Liver (tissue), 9 donors: Measurements from ENCODE around the gene ATP10D. TPM values are rescaled to one million over a fixed set of nuclear protein-coding genes. Genes with fewer than 3 reads are reported as not detected.

Source experiments
- DNase-seq: peaks from one replicate; pipeline ENCODE4 v3.0.0-alpha.2; 2017; ENCODE audit warnings: low spot score
- H3K27ac ChIP-seq, 2 donors: one replicate each; pipeline ENCODE4 v1.7.0; 2013; ENCODE audit warnings: inconsistent platforms in 2 of 2, low read length in 2 of 2, control low read depth in 1 of 2, low read depth in 1 of 2, mild to moderate bottlenecking in 1 of 2
- H3K27me3 ChIP-seq, 4 donors: one replicate each; pipeline versions ENCODE4 v1.6.1 to v1.7.0; 2013; ENCODE audit warnings: low read length in 3 of 4, inconsistent platforms in 1 of 4, mild to moderate bottlenecking in 1 of 4, moderate library complexity in 1 of 4; ENCODE audit not compliant: control insufficient read depth in 4 of 4, insufficient read depth in 4 of 4
- H3K36me3 ChIP-seq, 4 donors: one replicate each; pipeline versions ENCODE4 v1.6.1 to v1.7.0; 2013; ENCODE audit warnings: low read length in 3 of 4, mild to moderate bottlenecking in 3 of 4, low read depth in 1 of 4, moderate library complexity in 1 of 4; ENCODE audit not compliant: control insufficient read depth in 4 of 4, insufficient read depth in 3 of 4
- H3K4me1 ChIP-seq, 4 donors: one replicate each; pipeline versions ENCODE4 v1.6.1 to v1.7.0; 2013; ENCODE audit warnings: low read length in 3 of 4, mild to moderate bottlenecking in 3 of 4, moderate library complexity in 1 of 4; ENCODE audit not compliant: control insufficient read depth in 4 of 4, insufficient read depth in 4 of 4
- H3K4me3 ChIP-seq, 3 donors: one replicate each; pipeline versions ENCODE4 v1.6.1 to v1.7.0; 2013; ENCODE audit warnings: low read length in 3 of 3, control low read depth in 1 of 3, low read depth in 1 of 3, mild to moderate bottlenecking in 1 of 3
- H3K9ac ChIP-seq, 2 donors: one replicate each; pipeline ENCODE4 v1.7.0; 2013; ENCODE audit warnings: low read length in 2 of 2, mild to moderate bottlenecking in 2 of 2, moderate library complexity in 2 of 2, control low read depth in 1 of 2, low read depth in 1 of 2
- H3K9me3 ChIP-seq, 4 donors: one replicate each; pipeline versions ENCODE4 v1.6.1 to v1.7.0; 2013; ENCODE audit warnings: low read length in 3 of 4; ENCODE audit not compliant: control insufficient read depth in 4 of 4
- CTCF ChIP-seq: fragments of 150-350 bp; IDR thresholded peaks from 2 replicates; pipeline ENCODE4 v1.5.1; 2017; ENCODE audit warnings: improper control_type of control experiment, low read depth, low read length; ENCODE audit not compliant: missing input control
- EGR1 ChIP-seq, 2 donors: IDR thresholded peaks; 2 replicates each; pipeline ENCODE4 v1.6.1; 2016 to 2018; ENCODE audit warnings: antibody characterized with exemption in 2 of 2, low read depth in 2 of 2
- FOXA1 ChIP-seq: IDR thresholded peaks from 2 replicates; pipeline ENCODE4 v1.6.1; 2016; ENCODE audit warnings: antibody characterized with exemption
- FOXA2 ChIP-seq: IDR thresholded peaks from 2 replicates; pipeline ENCODE4 v1.6.1; 2016; ENCODE audit warnings: antibody characterized with exemption
- GABPA ChIP-seq, 2 donors: IDR thresholded peaks in 1 of 2; conservative IDR thresholded peaks in 1 of 2; 2 replicates each; pipeline ENCODE4 v1.6.1; 2016; ENCODE audit warnings: antibody characterized with exemption in 2 of 2, mild to moderate bottlenecking in 1 of 2, moderate library complexity in 1 of 2
- HNF4A ChIP-seq, 2 donors: conservative IDR thresholded peaks; 2 replicates each; pipeline ENCODE4 v1.6.1; 2016; ENCODE audit warnings: antibody characterized with exemption in 2 of 2, mild to moderate bottlenecking in 2 of 2
- HNF4G ChIP-seq: IDR thresholded peaks from 2 replicates; pipeline ENCODE4 v1.6.1; 2016; ENCODE audit warnings: antibody characterized with exemption
- JUND ChIP-seq, 2 donors: IDR thresholded peaks; 2 replicates each; pipeline ENCODE4 v1.6.1; 2016; ENCODE audit warnings: antibody characterized with exemption in 2 of 2
- NR2F2 ChIP-seq: IDR thresholded peaks from 2 replicates; pipeline ENCODE4 v1.6.1; 2016; ENCODE audit warnings: antibody characterized with exemption
- RAD21 ChIP-seq, 2 donors: IDR thresholded peaks; 2 replicates each; pipeline ENCODE4 v1.6.1; 2016; ENCODE audit warnings: antibody characterized with exemption in 2 of 2, mild to moderate bottlenecking in 2 of 2
- RXRA ChIP-seq, 2 donors: IDR thresholded peaks; 2 replicates each; pipeline ENCODE4 v1.6.1; 2017 to 2018; ENCODE audit warnings: antibody characterized with exemption in 2 of 2, mild to moderate bottlenecking in 1 of 2
- SP1 ChIP-seq: IDR thresholded peaks from 2 replicates; pipeline ENCODE4 v1.6.1; 2018; ENCODE audit warnings: antibody characterized with exemption, mild to moderate bottlenecking
- TAF1 ChIP-seq: conservative IDR thresholded peaks from 2 replicates; pipeline ENCODE4 v1.6.1; 2016; ENCODE audit warnings: antibody characterized with exemption, mild to moderate bottlenecking
- YY1 ChIP-seq: IDR thresholded peaks from 2 replicates; pipeline ENCODE4 v1.6.1; 2016; ENCODE audit warnings: antibody characterized with exemption, mild to moderate bottlenecking
- WGBS: extraction: QIAGEN DNeasy Blood & Tissue Kit; methylation state at CpG from one replicate; pipeline ENCODE4 v1.1.7; 2013; 5-methylcytosine and 5-hydroxymethylcytosine counted together
- polyA plus RNA-seq, 2 donors: library from polyadenylated mRNA; stranded (reverse) in 1 of 2; unstranded in 1 of 2; fragments of 200-250 nt in 1 of 2; fragments of >200 nt in 1 of 2; fragmentation: Nextera tagmentation in 1 of 2; extraction: Ambion mirVana in 1 of 2; gene quantifications; one replicate each; pipeline versions ENCODE4 v1.2.1 to v1.2.3, GENCODE V29; 2013 to 2015
- total RNA-seq, 2 donors: library from RNA; depleted of rRNA; stranded (reverse); fragments of >200 nt; gene quantifications; one replicate each; pipeline ENCODE4 v1.2.3, GENCODE V29; 2014
- TF ChIP-seq, protein P1 (sequence below): IDR thresholded peaks from 2 replicates; pipeline ENCODE4 v1.6.1; 2016; ENCODE audit warnings: antibody characterized with exemption, mild to moderate bottlenecking
- TF ChIP-seq, protein P2 (sequence below): IDR thresholded peaks from 2 replicates; pipeline ENCODE4 v1.6.1; 2016; ENCODE audit warnings: antibody characterized with exemption
- TF ChIP-seq, protein P3 (sequence below): IDR thresholded peaks from 2 replicates; pipeline ENCODE4 v1.6.1; 2016; ENCODE audit warnings: antibody characterized with exemption
- TF ChIP-seq, protein P4 (sequence below): IDR thresholded peaks from 2 replicates; pipeline ENCODE4 v1.6.1; 2016; ENCODE audit warnings: antibody characterized with exemption
- donor health status: healthy.
- donor health status: healthy.
- donor health status: healthy.
- donor health status: healthy.
- donor health status: healthy.

The ATP10D gene
- total and polyA plus RNA-seq, 4 donors = 4.3 to 13.6 (median 7.4) TPM

GRCh38 chr4:47510506-47511143 lies 25.6 kb downstream of the ATP10D start:
- peaks cover 0 to 7% (median 3%) of the 10 kb centered on the region in 4 donors for H3K4me1 ChIP-seq
- DNase-seq = no peak
- H3K36me3 ChIP-seq = peaks cover 0 to 4% (median 2%) of the 10 kb centered on the region in 4 donors
- H3K27ac ChIP-seq = no peak overlapping the region
- H3K9me3 ChIP-seq = no peaks in the 10 kb centered on the region
- WGBS = 75% methylated on average over 2 of the region's 2 CpGs
- no peak for TF ChIP-seq GABPA (IDR thresholded peaks at IDR 0.05 in 1 of 2, conservative IDR thresholded peaks at IDR 0.05 in 1 of 2)
- no peak for TF ChIP-seq FOXA2
- TF ChIP-seq EGR1 (IDR thresholded peaks at IDR 0.05; ENCODE audit: low read depth in 2 of 2) = no peak
- TF ChIP-seq TAF1 = no peak
- no peak for TF ChIP-seq NR2F2
- TF ChIP-seq RAD21 (IDR thresholded peaks at IDR 0.05) = no peak
- no peak for TF ChIP-seq HNF4A (conservative IDR thresholded peaks at IDR 0.05)
- no peak for TF ChIP-seq YY1
- TF ChIP-seq RXRA (IDR thresholded peaks at IDR 0.05) = no peak
- TF ChIP-seq SP1 = no peak
- TF ChIP-seq JUND (IDR thresholded peaks at IDR 0.05) = no peak
- no peak for TF ChIP-seq CTCF
- TF ChIP-seq FOXA1 = no peak
- TF ChIP-seq, protein P1, sequence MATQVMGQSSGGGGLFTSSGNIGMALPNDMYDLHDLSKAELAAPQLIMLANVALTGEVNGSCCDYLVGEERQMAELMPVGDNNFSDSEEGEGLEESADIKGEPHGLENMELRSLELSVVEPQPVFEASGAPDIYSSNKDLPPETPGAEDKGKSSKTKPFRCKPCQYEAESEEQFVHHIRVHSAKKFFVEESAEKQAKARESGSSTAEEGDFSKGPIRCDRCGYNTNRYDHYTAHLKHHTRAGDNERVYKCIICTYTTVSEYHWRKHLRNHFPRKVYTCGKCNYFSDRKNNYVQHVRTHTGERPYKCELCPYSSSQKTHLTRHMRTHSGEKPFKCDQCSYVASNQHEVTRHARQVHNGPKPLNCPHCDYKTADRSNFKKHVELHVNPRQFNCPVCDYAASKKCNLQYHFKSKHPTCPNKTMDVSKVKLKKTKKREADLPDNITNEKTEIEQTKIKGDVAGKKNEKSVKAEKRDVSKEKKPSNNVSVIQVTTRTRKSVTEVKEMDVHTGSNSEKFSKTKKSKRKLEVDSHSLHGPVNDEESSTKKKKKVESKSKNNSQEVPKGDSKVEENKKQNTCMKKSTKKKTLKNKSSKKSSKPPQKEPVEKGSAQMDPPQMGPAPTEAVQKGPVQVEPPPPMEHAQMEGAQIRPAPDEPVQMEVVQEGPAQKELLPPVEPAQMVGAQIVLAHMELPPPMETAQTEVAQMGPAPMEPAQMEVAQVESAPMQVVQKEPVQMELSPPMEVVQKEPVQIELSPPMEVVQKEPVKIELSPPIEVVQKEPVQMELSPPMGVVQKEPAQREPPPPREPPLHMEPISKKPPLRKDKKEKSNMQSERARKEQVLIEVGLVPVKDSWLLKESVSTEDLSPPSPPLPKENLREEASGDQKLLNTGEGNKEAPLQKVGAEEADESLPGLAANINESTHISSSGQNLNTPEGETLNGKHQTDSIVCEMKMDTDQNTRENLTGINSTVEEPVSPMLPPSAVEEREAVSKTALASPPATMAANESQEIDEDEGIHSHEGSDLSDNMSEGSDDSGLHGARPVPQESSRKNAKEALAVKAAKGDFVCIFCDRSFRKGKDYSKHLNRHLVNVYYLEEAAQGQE = no peak
- TF ChIP-seq HNF4G = no peak
- TF ChIP-seq, protein P2, sequence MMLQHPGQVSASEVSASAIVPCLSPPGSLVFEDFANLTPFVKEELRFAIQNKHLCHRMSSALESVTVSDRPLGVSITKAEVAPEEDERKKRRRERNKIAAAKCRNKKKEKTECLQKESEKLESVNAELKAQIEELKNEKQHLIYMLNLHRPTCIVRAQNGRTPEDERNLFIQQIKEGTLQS = no peak
- TF ChIP-seq, protein P3, sequence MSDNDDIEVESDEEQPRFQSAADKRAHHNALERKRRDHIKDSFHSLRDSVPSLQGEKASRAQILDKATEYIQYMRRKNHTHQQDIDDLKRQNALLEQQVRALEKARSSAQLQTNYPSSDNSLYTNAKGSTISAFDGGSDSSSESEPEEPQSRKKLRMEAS = no peak
- TF ChIP-seq, protein P4, sequence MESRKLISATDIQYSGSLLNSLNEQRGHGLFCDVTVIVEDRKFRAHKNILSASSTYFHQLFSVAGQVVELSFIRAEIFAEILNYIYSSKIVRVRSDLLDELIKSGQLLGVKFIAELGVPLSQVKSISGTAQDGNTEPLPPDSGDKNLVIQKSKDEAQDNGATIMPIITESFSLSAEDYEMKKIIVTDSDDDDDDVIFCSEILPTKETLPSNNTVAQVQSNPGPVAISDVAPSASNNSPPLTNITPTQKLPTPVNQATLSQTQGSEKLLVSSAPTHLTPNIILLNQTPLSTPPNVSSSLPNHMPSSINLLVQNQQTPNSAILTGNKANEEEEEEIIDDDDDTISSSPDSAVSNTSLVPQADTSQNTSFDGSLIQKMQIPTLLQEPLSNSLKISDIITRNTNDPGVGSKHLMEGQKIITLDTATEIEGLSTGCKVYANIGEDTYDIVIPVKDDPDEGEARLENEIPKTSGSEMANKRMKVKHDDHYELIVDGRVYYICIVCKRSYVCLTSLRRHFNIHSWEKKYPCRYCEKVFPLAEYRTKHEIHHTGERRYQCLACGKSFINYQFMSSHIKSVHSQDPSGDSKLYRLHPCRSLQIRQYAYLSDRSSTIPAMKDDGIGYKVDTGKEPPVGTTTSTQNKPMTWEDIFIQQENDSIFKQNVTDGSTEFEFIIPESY = no peak
- no peaks in the 10 kb centered on the region for H3K27me3 ChIP-seq
- no peak overlapping the region for H3K4me3 ChIP-seq
- H3K9ac ChIP-seq = no peak overlapping the region
